ENCODE measurements around the gene FAM89A. TPM values are rescaled to one million over a fixed set of nuclear protein-coding genes. Genes with fewer than 3 reads are reported as not detected.

Gene FAM89A
- total RNA-seq, 2 donors from 2014 or later = 8.4 to 24.5 TPM

DNA sequence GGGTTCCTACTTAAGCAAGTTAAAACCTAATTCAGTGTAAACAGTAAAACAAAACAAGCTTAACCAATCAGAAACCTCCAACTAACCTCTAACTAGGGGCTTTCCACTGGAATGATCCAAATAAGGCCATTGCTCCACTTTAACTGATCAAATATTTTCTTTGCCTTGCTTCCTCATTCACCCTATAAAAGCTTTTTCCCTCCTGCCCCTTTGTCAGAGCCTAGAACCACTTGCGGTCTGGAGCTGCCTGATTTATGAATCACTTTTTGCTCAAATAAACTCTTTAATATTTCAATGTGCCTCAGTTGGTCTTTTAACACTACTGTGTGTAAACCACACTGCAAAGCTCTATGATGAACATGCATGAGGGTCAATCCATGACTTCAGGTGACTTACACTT lies 4.5 kb upstream of the FAM89A start:
- TF ChIP-seq, protein P1, sequence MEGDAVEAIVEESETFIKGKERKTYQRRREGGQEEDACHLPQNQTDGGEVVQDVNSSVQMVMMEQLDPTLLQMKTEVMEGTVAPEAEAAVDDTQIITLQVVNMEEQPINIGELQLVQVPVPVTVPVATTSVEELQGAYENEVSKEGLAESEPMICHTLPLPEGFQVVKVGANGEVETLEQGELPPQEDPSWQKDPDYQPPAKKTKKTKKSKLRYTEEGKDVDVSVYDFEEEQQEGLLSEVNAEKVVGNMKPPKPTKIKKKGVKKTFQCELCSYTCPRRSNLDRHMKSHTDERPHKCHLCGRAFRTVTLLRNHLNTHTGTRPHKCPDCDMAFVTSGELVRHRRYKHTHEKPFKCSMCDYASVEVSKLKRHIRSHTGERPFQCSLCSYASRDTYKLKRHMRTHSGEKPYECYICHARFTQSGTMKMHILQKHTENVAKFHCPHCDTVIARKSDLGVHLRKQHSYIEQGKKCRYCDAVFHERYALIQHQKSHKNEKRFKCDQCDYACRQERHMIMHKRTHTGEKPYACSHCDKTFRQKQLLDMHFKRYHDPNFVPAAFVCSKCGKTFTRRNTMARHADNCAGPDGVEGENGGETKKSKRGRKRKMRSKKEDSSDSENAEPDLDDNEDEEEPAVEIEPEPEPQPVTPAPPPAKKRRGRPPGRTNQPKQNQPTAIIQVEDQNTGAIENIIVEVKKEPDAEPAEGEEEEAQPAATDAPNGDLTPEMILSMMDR (IDR thresholded peaks at IDR 0.05) = no peak
- Histone ChIP-seq H3K27ac (no peak overlapping the region), H3K36me3 (no peaks in the 10 kb centered on the region), H3K9me3 (no peaks in the 10 kb centered on the region), H3K4me3 (no peak overlapping the region), H3K4me1 (ENCODE audit: control insufficient read depth in 1 of 2, low read depth in 2 of 2) (peaks cover 4 to 10% of the 10 kb centered on the region in 2 donors), H3K27me3 (replicated peaks; ENCODE audit: insufficient read depth) (no peaks in the 10 kb centered on the region)
- ATAC-seq (ENCODE audit: insufficient number of reproducible peaks, low FRiP score, low read depth) (no peak), DNase-seq (ENCODE audit: low spot score) (no peak)

DNA sequence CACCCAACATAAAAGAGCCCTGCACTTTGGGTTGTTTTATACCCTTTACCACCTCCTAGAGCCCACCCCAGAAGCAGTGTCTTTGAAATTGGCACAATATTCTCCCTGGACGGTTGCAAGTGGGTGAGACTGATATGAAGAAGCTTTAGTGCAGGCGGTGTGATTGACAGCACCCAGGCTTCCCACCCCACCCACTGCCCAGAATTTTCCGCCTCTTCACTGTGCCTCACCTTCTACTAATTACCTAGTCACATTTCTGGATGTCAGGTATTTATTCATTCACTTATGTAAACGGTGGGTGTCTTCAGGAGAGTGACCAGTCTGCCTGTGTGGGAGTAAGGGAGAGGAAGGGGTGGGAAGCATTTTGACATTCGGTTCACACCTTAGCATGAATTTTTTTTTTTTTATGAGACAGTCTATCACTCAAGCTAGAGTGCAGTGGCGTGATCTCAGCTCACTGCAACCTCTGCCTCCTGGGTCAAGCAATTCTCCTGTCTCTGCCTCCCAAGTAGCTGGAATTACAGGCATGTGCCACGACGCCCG lies 1.7 kb upstream of the FAM89A start:
- TF ChIP-seq, protein P1 (IDR thresholded peaks at IDR 0.05) = no peak
- Histone ChIP-seq H3K36me3 (no peaks in the 10 kb centered on the region), H3K4me3 (no peak overlapping the region), H3K27ac (no peak overlapping the region), H3K4me1 (ENCODE audit: control insufficient read depth in 1 of 2, low read depth in 2 of 2) (peaks cover 8 to 21% of the 10 kb centered on the region in 2 donors), H3K9me3 (no peaks in the 10 kb centered on the region), H3K27me3 (replicated peaks; ENCODE audit: insufficient read depth) (no peaks in the 10 kb centered on the region)
- DNase-seq (ENCODE audit: low spot score) = no peak
- ATAC-seq (ENCODE audit: insufficient number of reproducible peaks, low FRiP score, low read depth) = no peak

DNA sequence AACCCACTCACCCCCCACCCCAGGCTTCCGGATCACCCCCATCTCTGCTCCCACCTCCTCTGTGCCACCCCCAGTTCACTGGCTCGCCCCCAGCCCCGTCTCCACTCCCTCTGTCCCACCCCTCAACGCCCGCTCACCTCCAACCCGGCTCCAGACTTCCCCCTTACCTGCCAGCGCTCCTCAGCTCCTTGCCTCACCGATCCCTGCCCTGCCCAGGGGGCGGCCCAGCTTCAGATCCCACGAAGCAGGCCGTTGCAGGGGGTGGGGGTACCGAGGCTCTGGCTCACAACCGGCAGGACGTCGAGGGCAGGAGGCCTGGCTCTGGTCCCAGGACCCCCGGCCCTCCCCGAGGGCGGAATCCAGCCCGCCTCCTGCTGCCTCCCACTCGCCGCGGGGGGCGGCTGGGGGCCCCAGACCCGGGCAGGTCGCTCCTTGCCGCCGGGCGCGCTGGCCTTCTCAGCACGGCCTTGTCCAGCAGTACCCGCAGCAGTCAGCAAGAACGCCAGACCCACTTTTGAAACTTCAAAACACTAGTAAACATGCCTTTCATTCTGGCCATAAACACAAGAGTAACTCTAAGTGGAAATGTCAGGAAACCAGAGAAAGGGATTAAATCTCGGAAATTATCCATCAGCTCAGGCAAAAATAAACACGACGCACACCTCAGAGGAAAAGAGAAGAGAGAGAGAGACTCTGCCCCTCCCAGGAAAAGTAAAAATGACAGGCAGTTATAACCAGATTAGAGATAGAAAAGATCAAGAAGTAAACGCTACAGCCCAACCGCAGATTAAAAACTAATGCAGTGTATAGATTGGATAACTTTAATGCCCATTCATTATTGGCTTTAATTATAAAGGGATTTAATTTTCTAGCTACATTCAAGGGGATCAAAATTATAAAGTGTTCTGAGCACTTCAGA lies 1.0 kb upstream of the FAM89A start:
- H3K27ac ChIP-seq = no peak overlapping the region
- H3K4me1 ChIP-seq (ENCODE audit: control insufficient read depth in 1 of 2, low read depth in 2 of 2) = peaks cover 8 to 21% of the 10 kb centered on the region in 2 donors
- H3K36me3 ChIP-seq = no peaks in the 10 kb centered on the region
- peak overlapping the region; percentile 87 for H3K4me3 ChIP-seq
- ATAC-seq (ENCODE audit: insufficient number of reproducible peaks, low FRiP score, low read depth) = no peak
- no peaks in the 10 kb centered on the region for H3K27me3 ChIP-seq (replicated peaks; ENCODE audit: insufficient read depth)
- TF ChIP-seq, protein P1 (IDR thresholded peaks at IDR 0.05) = no peak
- no peaks in the 10 kb centered on the region for H3K9me3 ChIP-seq
- no peak for DNase-seq (ENCODE audit: low spot score)

DNA sequence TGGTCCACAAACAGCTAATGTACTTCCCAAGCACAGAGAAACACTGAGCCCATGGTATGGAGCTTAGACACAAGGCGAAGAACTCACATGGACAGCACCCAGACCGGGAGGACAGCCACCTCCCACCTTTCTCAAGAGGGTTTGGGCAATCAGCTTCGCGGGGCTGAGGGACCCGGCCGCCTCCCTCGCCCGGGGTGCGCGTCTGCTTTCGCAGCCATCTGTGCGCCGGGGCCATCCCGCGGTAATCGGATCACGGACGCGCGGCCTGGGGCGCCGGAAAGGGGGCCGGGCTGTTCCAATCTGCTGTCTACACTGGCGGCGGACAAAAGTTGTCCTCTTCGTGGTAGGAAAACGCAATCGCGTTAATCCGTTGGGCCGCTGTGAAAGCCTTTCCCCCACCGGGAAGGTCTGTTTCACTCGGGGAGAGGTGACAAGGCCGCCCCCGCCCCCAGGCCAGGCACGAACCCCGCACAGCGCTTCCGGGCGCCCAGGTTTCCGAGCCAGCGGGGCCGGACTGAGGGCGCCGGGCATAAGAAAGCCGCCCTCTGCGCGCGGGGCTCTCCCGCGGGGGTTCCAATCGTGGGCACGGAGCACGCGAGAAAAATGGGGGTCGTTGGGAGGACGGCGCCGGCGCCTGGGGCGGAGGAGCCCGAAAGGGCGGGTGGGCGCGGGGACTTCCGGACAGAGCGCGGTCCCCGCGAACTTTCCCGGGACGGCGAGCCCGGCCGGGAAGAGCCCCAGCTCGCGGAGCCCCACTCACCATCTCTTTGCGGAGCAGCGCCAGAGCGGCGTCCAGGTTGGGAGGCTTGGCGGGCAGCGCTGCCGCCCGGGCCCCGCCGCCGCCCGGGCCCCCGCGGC lies 664 bp downstream of the FAM89A start:
- no peak for DNase-seq (ENCODE audit: low spot score)
- Histone ChIP-seq H3K36me3 (no peaks in the 10 kb centered on the region), H3K27ac (no peak overlapping the region), H3K4me1 (ENCODE audit: control insufficient read depth in 1 of 2, low read depth in 2 of 2) (peaks cover 8 to 21% of the 10 kb centered on the region in 2 donors), H3K27me3 (replicated peaks; ENCODE audit: insufficient read depth) (no peaks in the 10 kb centered on the region), H3K4me3 (peak overlapping the region; percentile 87), H3K9me3 (no peaks in the 10 kb centered on the region)
- TF ChIP-seq, protein P1 (IDR thresholded peaks at IDR 0.05) = no peak
- no peak for ATAC-seq (ENCODE audit: insufficient number of reproducible peaks, low FRiP score, low read depth)

Data from thoracic aorta (tissue), 2 donors.